GM19395 (cell line): ENCODE measurements around the gene MCOLN1.
"Not testable (repeated sequence)": the region's sequence is repeated elsewhere in the genome, so short reads cannot be mapped to it uniquely, and the experiment has no call there.

Experiments
- ATAC-seq: cut with Tn5 transposase; IDR thresholded peaks from one replicate; pipeline ENCODE4 v1.9.1; 2021; ENCODE audit warnings: mild to moderate bottlenecking, moderate library complexity; ENCODE audit not compliant: unreplicated experiment

MCOLN1 gene

GRCh38 chr19:7562646-7563393, 40.4 kb downstream of the MCOLN1 start:
- no peak for ATAC-seq

- no peak for ATAC-seq
Observed at GRCh38 chr19:7564866-7565265, 42.4 kb downstream of the MCOLN1 start.

- no peak for ATAC-seq
Observed at GRCh38 chr19:7565332-7565731, 42.9 kb downstream of the MCOLN1 start.

GRCh38 chr19:7570761-7571160, 48.3 kb downstream of the MCOLN1 start:
- no peak for ATAC-seq

- ATAC-seq: no peak
Observed at GRCh38 chr19:7575434-7576040, 53.1 kb downstream of the MCOLN1 start.

- ATAC-seq: not testable (repeated sequence)
Observed at GRCh38 chr19:7577422-7577821, 55.0 kb downstream of the MCOLN1 start.

GRCh38 chr19:7578127-7578526, 55.7 kb downstream of the MCOLN1 start:
- ATAC-seq: no peak

- ATAC-seq: no peak
Observed at GRCh38 chr19:7579182-7579581, 56.8 kb downstream of the MCOLN1 start.

GRCh38 chr19:7582446-7582845, 60.0 kb downstream of the MCOLN1 start:
- no peak for ATAC-seq
